Stimulated activated memory B cell treated with anti-CD40 and anti-IgM and Interleukin-4, amounts not matched to agents 10 μg/mL and 1 μg/mL and 100 μg/mL, for 72 hours (primary cell): ENCODE measurements around the gene STK39.

Experiments used
- ATAC-seq: fragments of 150-1000 bp; cut with Tn5 transposase; 2 replicates; pipeline ENCODE4 v1.10.0; 2021
- H3K27ac Mint-ChIP-seq: one replicate; pipeline ENCODE4 v1.8.0; 2022; ENCODE audit warnings: mild to moderate bottlenecking, mixed read lengths
- H3K27me3 Mint-ChIP-seq: one replicate; pipeline ENCODE4 v1.8.0; 2022; ENCODE audit warnings: mixed read lengths
- H3K36me3 Mint-ChIP-seq: one replicate; pipeline ENCODE4 v1.8.0; 2022; ENCODE audit warnings: mixed read lengths
- H3K4me1 Mint-ChIP-seq: one replicate; pipeline ENCODE4 v1.8.0; 2022; ENCODE audit warnings: mixed read lengths
- H3K4me3 Mint-ChIP-seq: one replicate; pipeline ENCODE4 v1.8.0; 2022; ENCODE audit warnings: mild to moderate bottlenecking, moderate library complexity, mixed read lengths
- H3K9me3 Mint-ChIP-seq: one replicate; pipeline ENCODE4 v1.8.0; 2022; ENCODE audit warnings: mixed read lengths

The STK39 gene

GRCh38 chr2:167965907-167966761 lies 281.3 kb downstream of the STK39 start:
- Mint-ChIP-seq H3K9me3 (no peaks in the 10 kb centered on the region), H3K4me1 (peaks cover 15% of the 10 kb centered on the region), H3K27me3 (no peaks in the 10 kb centered on the region), H3K4me3 (peak overlapping the region; percentile 1), H3K36me3 (peaks cover 36% of the 10 kb centered on the region), H3K27ac (peak overlapping the region; percentile 61)
- no peak for ATAC-seq

- ATAC-seq = no peak
These were observed 282.6 kb downstream of the STK39 start for GRCh38 chr2:167964650-167965413.

GRCh38 chr2:167963899-167964649 lies 283.3 kb downstream of the STK39 start:
- Mint-ChIP-seq H3K4me3 (no peak overlapping the region), H3K36me3 (peaks cover 28% of the 10 kb centered on the region), H3K27me3 (no peaks in the 10 kb centered on the region), H3K9me3 (no peaks in the 10 kb centered on the region), H3K27ac (no peak overlapping the region), H3K4me1 (peaks cover 15% of the 10 kb centered on the region)
- no peak for ATAC-seq

More at GRCh38 chr2:167964650-167965413, 282.6 kb downstream of the STK39 start:
- Mint-ChIP-seq H3K27ac (no peak overlapping the region), H3K27me3 (no peaks in the 10 kb centered on the region), H3K36me3 (peaks cover 36% of the 10 kb centered on the region), H3K9me3 (no peaks in the 10 kb centered on the region), H3K4me3 (no peak overlapping the region), H3K4me1 (peaks cover 15% of the 10 kb centered on the region)

- peaks cover 24% of the 10 kb centered on the region for H3K36me3 Mint-ChIP-seq
- H3K9me3 Mint-ChIP-seq = no peaks in the 10 kb centered on the region
- no peaks in the 10 kb centered on the region for H3K27me3 Mint-ChIP-seq
- H3K4me3 Mint-ChIP-seq = no peak overlapping the region
- H3K27ac Mint-ChIP-seq = no peak overlapping the region
- ATAC-seq = no peak
- peaks cover 15% of the 10 kb centered on the region for H3K4me1 Mint-ChIP-seq
These were observed 284.8 kb downstream of the STK39 start for GRCh38 chr2:167962436-167963226.

GRCh38 chr2:167961536-167962048 lies 285.8 kb downstream of the STK39 start:
- H3K4me1 Mint-ChIP-seq = peaks cover 15% of the 10 kb centered on the region
- no peaks in the 10 kb centered on the region for H3K9me3 Mint-ChIP-seq
- ATAC-seq = no peak
- peaks cover 28% of the 10 kb centered on the region for H3K36me3 Mint-ChIP-seq
- no peak overlapping the region for H3K27ac Mint-ChIP-seq
- no peaks in the 10 kb centered on the region for H3K27me3 Mint-ChIP-seq
- no peak overlapping the region for H3K4me3 Mint-ChIP-seq

- H3K4me1 Mint-ChIP-seq = peaks cover 5% of the 10 kb centered on the region
- ATAC-seq = no peak
- no peak overlapping the region for H3K27ac Mint-ChIP-seq
- H3K36me3 Mint-ChIP-seq = peaks cover 26% of the 10 kb centered on the region
- H3K9me3 Mint-ChIP-seq = no peaks in the 10 kb centered on the region
- H3K27me3 Mint-ChIP-seq = no peaks in the 10 kb centered on the region
- H3K4me3 Mint-ChIP-seq = no peak overlapping the region
These were observed 287.2 kb downstream of the STK39 start for GRCh38 chr2:167960089-167960747.

GRCh38 chr2:167957662-167958061 lies 289.7 kb downstream of the STK39 start:
- no peak for ATAC-seq
- H3K9me3 Mint-ChIP-seq = no peaks in the 10 kb centered on the region
- H3K4me3 Mint-ChIP-seq = no peak overlapping the region
- no peak overlapping the region for H3K27ac Mint-ChIP-seq
- no peaks in the 10 kb centered on the region for H3K4me1 Mint-ChIP-seq
- H3K27me3 Mint-ChIP-seq = no peaks in the 10 kb centered on the region
- peaks cover 23% of the 10 kb centered on the region for H3K36me3 Mint-ChIP-seq

- Mint-ChIP-seq H3K27me3 (no peaks in the 10 kb centered on the region), H3K27ac (no peak overlapping the region), H3K4me1 (no peaks in the 10 kb centered on the region), H3K4me3 (no peak overlapping the region), H3K9me3 (no peaks in the 10 kb centered on the region), H3K36me3 (peaks cover 9% of the 10 kb centered on the region)
- no peak for ATAC-seq
These were observed 292.0 kb downstream of the STK39 start for GRCh38 chr2:167955264-167955906.

GRCh38 chr2:167954495-167954894 lies 292.9 kb downstream of the STK39 start:
- Mint-ChIP-seq H3K27me3 (no peaks in the 10 kb centered on the region), H3K9me3 (no peaks in the 10 kb centered on the region), H3K4me3 (no peak overlapping the region), H3K4me1 (no peaks in the 10 kb centered on the region), H3K36me3 (peaks cover 9% of the 10 kb centered on the region), H3K27ac (no peak overlapping the region)
- no peak for ATAC-seq

GRCh38 chr2:167953776-167954175 lies 293.6 kb downstream of the STK39 start:
- Mint-ChIP-seq H3K27me3 (no peaks in the 10 kb centered on the region), H3K9me3 (no peaks in the 10 kb centered on the region), H3K36me3 (peaks cover 9% of the 10 kb centered on the region), H3K4me3 (no peak overlapping the region), H3K4me1 (no peaks in the 10 kb centered on the region), H3K27ac (no peak overlapping the region)
- no peak for ATAC-seq

- ATAC-seq = no peak
- Mint-ChIP-seq H3K27me3 (no peaks in the 10 kb centered on the region), H3K4me1 (no peaks in the 10 kb centered on the region), H3K4me3 (no peak overlapping the region), H3K36me3 (peaks cover 4% of the 10 kb centered on the region), H3K9me3 (no peaks in the 10 kb centered on the region), H3K27ac (no peak overlapping the region)
These were observed 296.8 kb downstream of the STK39 start for GRCh38 chr2:167950571-167950970.

- ATAC-seq = no peak
- no peaks in the 10 kb centered on the region for H3K36me3 Mint-ChIP-seq
- no peaks in the 10 kb centered on the region for H3K9me3 Mint-ChIP-seq
- H3K27ac Mint-ChIP-seq = no peak overlapping the region
- H3K4me1 Mint-ChIP-seq = no peaks in the 10 kb centered on the region
- H3K27me3 Mint-ChIP-seq = peaks cover 6% of the 10 kb centered on the region
- no peak overlapping the region for H3K4me3 Mint-ChIP-seq
These were observed 301.0 kb downstream of the STK39 start for GRCh38 chr2:167946441-167946841.

GRCh38 chr2:167945660-167946368 lies 301.6 kb downstream of the STK39 start:
- no peaks in the 10 kb centered on the region for H3K4me1 Mint-ChIP-seq
- H3K4me3 Mint-ChIP-seq = no peak overlapping the region
- H3K9me3 Mint-ChIP-seq = no peaks in the 10 kb centered on the region
- ATAC-seq = no peak
- H3K27me3 Mint-ChIP-seq = peaks cover 10% of the 10 kb centered on the region
- no peaks in the 10 kb centered on the region for H3K36me3 Mint-ChIP-seq
- no peak overlapping the region for H3K27ac Mint-ChIP-seq
